ENCODE measurements around the gene TMEM120A.

Gene TMEM120A

DNA sequence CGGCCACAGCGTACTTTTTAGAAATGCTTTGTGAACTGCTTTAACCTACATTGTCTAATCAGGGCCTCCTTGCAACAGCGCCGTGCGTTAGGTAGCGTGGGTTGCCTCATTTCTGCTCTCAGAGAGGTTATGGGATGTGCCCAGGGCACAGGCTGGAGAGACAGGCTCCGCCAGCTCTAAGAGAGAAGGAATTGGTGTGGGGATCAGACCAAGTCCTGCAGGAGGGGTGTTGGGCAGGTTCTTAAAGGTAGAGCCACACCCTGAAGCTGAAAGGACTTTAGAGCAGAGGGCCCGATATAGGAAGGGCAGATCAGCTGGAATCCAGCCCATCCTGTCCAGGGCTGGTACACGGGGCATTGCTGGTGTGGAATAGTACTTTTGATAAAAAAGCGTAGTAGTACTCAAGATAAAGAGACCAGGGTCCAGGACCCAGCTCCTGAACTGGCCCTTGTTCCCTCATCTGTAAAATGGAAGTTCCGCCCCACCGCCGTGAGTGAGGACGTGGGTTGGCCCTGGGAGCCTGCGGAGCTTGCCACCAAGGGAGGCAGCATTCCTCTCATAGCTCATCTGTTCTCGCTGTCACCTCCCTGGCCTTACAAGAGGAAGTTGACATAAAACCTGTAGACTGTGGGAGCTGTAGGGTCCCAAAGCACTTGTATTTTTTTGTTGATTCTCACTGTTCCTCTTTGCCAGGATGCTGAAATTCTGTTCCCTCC, 37.2 kb downstream of the TMEM120A start:
- DNase-seq = no peak

GRCh38 chr7:75955331-75955955, 39.0 kb downstream of the TMEM120A start:
- DNase-seq = no peak

GRCh38 chr7:75953931-75954330, 40.5 kb downstream of the TMEM120A start:
- DNase-seq = no peak

GRCh38 chr7:75953431-75953830, 41.0 kb downstream of the TMEM120A start:
- DNase-seq = no peak

- DNase-seq = no peak
These were observed 42.9 kb downstream of the TMEM120A start for GRCh38 chr7:75951506-75951905.

- no peak for DNase-seq
These were observed 44.2 kb downstream of the TMEM120A start for GRCh38 chr7:75950111-75950681.

DNA sequence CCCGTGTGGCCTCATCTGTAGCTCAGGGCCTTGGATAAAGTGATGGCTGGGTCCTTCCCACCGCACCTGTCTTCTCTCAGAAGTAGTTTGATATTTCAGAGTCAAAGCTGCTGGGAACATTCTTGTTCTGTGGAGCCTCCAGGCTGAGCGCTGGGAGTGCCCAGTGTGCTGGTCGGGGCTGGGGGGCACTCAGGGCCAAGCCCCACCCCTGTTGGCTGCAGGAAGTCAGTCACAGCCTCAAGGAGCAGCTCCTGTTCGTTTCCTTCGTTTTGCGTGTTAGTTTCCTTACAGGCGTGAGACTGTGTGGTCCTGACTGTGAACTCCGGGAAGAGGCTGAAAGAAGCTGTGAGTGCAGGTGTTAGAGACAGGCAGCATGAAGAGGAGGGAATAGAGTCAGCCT, 46.2 kb downstream of the TMEM120A start:
- no peak for DNase-seq

DNA sequence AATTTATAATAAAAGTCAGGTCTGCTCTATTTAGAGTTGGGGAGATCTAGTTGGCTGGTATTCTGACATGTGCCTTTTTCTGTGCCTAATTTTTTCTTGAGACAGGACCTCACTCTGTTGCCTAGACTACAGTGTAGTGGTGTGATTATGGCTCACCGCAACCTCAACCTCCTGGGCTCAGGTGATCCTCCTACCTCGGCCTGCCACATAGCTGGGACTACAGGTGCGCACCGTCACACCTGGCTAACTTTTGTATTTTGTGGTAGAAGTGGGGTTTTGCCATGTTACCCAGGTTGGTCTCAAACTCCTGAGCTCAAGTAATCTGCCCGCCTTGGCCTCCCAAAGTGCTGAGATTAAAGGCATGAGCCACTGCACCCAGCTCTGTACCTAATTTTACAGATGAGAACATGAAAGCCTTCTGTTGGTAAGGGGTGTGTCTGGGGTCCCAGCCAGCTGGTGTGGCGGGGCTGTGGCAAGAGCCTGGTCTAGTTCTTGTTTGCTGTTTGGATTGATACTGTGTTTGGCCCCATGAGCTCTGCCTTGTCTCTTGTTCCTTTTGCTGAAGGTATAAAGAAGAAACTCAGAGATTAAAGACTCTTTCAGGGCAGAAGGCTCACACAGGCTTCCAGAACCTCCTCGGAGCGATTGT, 48.1 kb downstream of the TMEM120A start:
- no peak for DNase-seq

DNA sequence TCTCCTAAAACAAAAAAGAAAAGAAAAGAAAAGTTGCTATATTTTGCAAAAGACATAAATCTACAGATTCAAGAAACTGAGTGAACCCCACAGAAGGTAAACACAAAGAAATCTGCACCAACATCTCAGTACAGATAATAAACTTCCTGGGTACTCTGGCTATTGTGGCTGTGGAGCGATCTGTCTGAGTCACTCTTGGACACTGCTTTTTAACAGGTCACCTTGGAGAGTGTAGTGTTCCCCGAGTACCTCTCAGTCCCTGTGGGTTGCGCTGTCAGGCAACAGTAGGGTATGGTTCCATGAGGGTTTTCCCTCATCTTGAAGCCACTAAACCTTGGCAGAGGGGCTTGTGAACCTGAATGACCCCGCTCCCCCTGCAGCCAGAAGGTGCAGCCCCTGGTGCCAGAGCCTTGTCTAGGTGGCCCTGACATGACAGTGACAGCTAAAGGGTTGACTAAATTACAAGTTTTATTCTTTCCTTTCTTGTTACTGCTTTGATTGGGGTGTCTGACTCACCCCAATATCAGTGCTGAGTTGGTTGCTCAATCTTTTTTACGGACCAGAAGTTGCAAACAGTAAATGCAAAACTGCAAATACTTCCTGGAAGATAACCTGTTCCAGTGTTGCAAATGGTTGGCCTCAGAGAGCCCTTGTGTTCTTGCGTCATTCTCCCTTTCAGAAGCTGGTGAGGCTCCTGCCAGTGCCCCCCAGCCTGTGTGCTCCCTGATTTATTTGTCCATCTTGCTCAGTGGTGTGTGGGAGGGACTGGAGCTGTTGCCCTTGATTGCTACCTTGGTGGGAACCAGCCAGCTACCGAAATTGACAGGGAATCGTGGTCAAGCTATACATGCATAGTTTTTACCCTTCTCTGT, 48.9 kb downstream of the TMEM120A start:
- DNase-seq = peak in 1 of 5 donors; percentile 32

DNA sequence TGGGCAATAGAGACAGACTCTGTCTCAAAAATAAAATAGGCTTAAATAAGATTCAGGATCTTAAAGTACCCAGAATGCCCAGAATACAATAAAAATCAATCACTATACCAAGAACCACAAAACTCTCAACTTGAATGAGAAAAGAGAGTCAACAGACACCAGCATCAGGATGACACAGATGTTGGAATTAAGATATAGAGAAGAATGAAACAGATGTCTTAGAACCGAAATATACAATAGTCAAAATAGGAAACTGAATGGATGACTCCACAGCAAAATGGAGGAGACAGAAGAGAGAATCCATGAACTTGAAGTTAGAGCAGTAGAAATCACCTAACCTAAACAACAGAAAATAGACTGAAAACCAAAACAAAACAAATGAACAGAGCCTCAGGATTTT, 49.9 kb downstream of the TMEM120A start:
- no peak for DNase-seq

DNA sequence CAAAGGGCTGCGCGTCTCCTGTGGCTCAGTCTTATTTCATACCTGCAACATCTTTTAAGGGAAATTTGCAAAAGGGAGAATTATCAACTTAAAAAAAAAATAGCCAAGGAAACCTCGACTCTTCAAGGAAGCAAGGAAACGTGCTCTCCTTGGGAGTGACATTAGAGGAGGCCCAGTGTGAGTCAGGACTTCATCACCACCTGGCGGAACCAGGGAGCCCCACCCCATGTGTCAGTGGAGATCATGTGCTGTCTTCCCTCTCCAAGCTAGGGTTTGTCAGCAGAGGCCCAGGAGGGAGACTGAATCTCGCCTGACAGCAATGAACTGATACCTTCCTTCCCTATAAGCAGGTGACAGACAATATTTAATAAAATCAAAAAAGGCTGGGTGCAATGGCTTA, 50.5 kb downstream of the TMEM120A start:
- no peak for DNase-seq

- no peak for DNase-seq
These were observed 55.5 kb downstream of the TMEM120A start for GRCh38 chr7:75938921-75939320.

- DNase-seq = no peak
These were observed 56.2 kb downstream of the TMEM120A start for GRCh38 chr7:75937958-75938786.
